Measurements from ENCODE around the gene KCTD12.

GRCh38 chr13:76887076-76887563 lies 915 bp upstream of the KCTD12 start:
- TF ChIP-seq GATA3 (IDR thresholded peaks at IDR 0.05; ENCODE audit: low read depth, low read length) (no peak), GATA2 (IDR thresholded peaks at IDR 0.05; ENCODE audit: low read depth, low read length) (no peak)
